KBM-7 (cell line): ENCODE data around the gene ATG14.
A peak's percentile ranks its signal among the peaks of the same experiment; 100 is the strongest.
"Not testable (repeated sequence)": the region's sequence is repeated elsewhere in the genome, so short reads cannot be mapped to it uniquely, and the experiment has no call there.

Experiments
- DNase-seq: peaks from one replicate; pipeline ENCODE4 v3.0.0-alpha.2; 2015
- in situ Hi-C: fragments of 300-500 bp; cut with MboI; formaldehyde crosslinking; loops from 2 replicates; pipeline ENCODE4 v1.14.3; 2020; ENCODE audit warnings: low sequenced_read_pairs, low pct_unique_long_range_greater_than_20kb, mixed read lengths

The ATG14 gene, protein sequence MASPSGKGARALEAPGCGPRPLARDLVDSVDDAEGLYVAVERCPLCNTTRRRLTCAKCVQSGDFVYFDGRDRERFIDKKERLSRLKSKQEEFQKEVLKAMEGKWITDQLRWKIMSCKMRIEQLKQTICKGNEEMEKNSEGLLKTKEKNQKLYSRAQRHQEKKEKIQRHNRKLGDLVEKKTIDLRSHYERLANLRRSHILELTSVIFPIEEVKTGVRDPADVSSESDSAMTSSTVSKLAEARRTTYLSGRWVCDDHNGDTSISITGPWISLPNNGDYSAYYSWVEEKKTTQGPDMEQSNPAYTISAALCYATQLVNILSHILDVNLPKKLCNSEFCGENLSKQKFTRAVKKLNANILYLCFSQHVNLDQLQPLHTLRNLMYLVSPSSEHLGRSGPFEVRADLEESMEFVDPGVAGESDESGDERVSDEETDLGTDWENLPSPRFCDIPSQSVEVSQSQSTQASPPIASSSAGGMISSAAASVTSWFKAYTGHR

DNA sequence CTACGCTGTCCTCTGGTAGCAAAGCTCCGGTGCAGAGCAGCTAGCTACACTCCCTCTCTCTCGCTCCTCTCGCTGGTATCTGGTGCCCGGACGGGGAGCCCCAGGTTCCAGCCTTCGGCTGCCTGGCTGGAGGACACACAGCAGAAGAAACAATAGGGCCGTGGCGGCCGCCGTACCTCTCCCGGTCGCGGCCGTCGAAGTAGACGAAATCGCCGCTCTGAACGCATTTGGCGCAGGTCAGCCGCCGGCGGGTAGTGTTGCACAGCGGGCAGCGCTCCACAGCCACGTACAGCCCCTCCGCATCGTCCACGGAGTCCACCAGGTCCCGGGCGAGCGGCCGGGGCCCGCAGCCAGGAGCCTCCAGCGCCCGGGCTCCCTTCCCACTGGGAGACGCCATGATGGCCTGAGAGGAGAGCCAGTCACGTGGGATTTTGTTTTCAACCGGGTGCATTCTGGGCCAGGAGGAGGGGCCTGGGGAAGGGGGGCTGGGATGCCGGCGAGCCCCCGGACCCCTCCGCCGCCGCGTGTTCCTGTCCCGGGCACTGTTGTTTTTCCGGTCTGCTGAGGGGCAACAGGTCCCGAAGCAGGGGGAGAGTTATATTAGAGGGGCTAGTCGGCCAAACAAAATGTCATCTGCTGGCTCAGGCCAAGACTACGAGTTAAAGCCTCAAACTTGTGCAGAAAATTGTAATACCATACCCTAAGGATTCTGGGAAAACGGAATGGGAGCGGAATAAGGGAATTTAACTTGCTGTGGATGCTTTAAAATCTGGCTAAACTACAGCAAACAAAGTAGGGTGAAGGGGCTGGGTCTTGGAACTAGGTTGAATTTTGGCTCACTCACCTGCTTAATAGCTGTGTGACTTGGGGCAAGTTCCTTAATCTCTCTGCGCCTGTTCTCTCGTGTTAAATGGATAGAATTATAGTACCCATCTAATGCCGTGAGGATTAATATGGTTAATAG lies at the start of gene ATG14:
Gene ATG14, minus strand, starts transcription at position 405 of the 964 bp plus-strand sequence. Its CDS starts 8 bp downstream, at position 397.
- in situ Hi-C loops: no loop called here
- peak; percentile 89 for DNase-seq

DNA sequence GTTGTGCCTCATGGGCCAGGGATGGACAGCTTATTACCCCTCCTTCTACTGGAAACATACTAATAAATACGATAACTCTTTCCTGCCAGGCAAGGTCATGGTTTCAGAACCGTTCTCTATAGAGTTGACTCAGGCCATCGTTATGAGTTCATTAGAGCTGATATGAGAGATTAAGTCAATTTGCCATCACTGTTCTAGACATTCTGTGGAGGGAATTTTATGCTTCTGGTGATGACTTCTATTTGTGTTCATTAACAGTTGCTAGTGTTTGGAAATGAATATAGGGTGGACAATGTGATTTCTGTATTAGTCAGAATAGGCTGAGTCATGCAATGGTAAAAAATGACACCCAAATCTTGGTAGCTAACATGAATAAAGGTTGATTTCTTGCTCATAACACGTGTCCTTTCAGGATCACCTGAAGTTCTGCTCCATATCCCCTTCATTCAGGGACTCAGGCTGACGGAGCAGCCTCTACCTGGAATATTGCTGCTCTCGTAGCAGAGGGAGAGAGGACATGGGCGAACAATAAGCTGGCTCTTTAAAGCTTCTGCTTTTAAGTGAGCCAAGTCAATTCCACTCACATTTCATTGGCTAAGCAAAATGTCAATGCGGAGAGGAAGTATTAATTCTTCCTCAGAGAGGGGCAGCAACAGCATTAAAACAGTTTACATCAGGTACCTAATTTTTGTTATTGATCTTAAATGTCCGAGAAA lies 47.3 kb upstream of the ATG14 start:
- DNase-seq: peak; percentile 47
- in situ Hi-C loops: no loop called here

DNA sequence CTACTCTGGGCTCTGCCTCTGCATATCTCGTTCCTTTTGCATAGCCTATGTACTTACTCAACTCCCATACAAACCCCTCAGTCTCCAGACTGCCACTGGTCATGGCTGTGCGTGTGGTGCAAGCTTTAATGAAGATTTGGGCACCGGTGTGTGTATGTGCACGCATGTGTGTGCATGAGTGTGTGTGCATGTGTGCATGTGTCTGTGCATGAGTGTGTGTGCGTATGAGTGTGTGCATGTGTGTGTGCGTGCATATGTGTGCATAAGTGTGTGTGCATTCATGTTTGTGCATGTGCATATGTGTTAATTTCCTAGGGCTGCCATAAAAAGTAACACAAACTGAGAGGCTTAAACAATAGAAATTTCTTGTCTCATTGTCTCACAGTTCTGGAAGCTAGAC lies 45.9 kb upstream of the ATG14 start:
- in situ Hi-C loops: no loop called here
- DNase-seq: no peak

DNA sequence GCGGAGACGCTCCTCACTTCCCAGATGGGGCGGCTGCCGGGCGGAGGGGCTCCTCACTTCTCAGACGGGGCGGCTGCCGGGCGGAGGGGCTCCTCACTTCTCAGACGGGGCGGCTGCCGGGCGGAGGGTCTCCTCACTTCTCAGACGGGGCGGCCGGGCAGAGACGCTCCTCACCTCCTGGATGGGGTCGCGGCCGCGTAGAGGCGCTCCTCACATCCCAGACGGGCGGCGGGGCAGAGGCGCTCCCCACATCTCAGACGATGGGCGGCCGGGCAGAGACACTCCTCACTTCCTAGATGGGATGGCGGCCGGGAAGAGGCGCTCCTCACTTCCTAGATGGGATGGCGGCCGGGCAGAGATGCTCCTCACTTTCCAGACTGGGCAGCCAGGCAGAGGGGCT lies 44.8 kb upstream of the ATG14 start:
- DNase-seq, in situ Hi-C loops: not testable (repeated sequence)

DNA sequence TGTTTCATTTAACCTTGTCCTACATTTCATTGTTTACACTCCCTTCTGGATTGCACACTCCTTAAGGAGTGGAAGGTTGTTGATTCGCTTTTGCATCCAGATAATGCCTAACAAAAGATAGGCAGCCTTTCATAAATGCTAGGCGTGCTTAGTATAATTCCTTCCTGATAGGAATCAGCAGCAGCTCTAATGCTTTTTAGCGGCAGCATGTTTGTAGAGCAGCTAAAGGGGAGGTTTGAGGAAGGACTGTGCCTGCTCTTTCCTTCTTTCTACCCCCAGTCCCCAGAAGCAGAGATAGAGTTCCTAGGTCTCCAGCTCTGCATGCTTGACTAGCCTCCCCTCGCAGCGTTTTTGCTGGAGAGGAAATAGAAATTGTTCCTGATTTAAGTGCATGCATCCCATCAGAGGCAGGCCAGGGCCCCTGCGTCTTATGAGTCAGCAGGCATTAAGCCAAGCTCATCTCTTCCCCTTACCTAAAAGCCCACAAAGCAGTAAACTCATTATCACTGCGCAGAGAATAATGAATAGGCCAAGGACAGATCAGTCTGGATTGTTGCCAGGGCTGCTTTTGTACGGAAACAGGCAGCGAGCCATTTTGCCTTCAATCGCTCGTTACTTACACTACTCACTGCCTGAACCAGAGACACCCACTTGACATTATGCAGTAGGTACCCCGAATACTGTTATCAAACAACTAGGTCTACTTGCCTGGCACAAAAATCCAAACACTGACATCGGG lies 42.8 kb upstream of the ATG14 start:
- DNase-seq: peak; percentile 98
- in situ Hi-C loops: no loop called here

DNA sequence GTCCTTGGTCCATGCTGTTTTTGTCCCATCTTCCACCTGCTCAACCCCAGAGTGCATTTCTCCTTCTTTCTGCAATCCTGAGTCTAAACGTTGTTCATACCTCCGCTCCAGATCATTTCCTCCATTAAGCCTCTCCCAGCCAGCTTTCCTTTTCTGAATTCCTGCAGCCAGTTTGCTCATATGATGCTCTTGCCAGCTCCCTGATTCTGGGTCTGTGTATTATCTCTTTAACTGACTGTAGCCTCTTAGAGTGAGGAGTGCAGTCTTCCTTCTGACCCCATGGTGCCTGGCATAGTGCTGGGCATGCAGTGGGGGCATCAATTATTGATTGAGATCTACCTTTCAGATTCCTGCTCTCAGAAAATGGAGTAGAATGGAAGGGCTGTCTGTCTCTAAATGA lies 40.3 kb upstream of the ATG14 start:
- in situ Hi-C loops: no loop called here
- no peak for DNase-seq

DNA sequence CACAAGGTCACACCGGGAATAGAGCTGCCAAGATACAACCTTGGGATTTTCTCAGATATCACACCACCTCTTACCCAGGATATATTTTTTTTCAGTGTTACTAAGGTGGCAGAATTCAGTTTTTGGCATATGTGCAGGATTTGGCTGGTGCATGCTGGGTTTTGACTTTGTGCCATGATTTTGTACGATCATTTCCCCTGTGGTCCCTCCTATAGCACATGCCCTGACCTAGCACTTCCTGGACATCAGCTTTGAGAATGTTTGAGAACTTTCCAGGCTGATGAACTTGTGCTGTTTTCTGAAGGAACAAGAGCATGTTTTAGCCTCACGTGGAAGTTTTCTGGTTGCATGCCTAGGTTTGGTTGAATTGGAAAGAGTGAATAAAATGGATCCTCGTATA lies 39.8 kb upstream of the ATG14 start:
- peak; percentile 16 for DNase-seq
- in situ Hi-C loops: no loop called here

DNA sequence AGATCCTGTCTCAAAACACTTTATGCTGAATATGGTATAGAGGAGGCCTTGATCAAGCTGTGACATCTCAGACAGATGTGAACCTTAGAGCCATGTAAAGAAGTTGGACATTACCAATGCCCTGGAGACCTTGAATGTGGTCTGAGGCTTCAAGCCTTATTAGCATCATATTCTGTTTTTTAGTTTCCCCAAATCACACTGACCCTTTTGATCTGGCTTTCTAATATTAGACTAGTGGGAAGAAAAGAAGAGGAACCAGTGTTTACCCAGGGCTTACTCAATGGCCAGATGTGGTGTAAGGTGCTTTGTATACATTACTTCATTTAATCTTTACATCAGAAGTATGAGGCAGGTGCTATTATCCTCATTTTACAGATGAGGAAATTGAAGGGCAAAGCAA lies 39.4 kb upstream of the ATG14 start:
- in situ Hi-C loops: no loop called here
- DNase-seq: no peak

DNA sequence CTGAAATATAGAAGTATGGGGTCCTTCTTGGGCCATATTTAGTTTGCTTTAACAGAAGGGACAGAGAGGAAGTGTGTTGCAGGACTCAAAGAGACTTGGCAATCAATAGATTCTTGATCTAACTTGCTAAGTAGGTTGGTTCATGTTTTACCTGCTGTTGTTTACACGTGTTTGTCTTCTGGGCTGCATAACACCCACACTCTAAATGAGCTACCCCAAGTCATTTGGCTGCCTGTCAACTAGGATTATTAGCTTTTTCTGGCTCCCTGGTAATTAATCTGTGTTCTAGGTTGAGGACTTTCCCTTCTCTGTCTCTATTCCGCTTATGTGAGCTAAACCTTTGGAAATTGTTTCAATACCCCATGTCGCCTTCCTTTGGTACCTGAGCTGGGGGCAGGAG lies 38.9 kb upstream of the ATG14 start:
- no peak for DNase-seq
- in situ Hi-C loops: no loop called here

DNA sequence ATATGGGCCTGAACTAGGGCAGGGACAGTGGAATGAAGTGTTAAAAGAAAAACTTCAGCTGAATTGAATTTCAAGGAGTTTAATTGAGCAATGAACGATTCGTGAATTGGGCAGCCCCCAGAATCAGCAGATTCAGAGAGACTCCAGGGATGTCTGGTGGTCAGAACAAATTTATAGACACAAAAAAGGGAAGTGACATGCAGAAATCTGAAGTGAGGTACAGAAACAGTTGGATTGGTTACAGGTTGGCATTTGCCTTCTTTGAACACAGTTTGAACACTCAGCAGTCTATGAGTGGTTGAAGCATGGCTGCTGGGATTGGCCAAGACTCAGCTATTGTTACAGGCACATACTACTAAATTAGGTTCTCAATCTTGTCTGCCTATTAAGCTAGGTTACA lies 38.5 kb upstream of the ATG14 start:
- peak; percentile 78 for DNase-seq
- in situ Hi-C loops: no loop called here

DNA sequence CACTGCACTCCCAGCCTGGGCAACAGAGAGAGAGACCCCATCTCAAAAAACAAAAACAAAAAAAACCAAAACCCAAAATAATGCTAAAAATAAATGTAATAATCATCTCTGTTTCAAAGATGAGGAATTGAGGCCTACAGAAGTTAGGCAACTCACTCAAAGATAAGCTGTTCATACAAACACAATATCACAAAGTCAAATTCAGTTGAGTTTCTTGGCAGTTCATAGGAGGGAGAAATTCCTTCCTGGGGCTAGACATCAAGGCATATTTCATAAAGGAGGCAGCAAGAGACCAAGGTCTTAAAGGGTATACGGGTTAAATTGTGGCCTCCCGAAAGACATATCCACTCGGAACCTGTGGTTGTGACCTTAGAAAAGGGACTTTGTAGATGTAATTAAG lies 37.5 kb upstream of the ATG14 start:
- in situ Hi-C loops: loop anchor here (25.0 kb wide), 2 partner anchors 263 to 1038 kb away; no protein-coding TSS in a partner anchor
- no peak for DNase-seq

DNA sequence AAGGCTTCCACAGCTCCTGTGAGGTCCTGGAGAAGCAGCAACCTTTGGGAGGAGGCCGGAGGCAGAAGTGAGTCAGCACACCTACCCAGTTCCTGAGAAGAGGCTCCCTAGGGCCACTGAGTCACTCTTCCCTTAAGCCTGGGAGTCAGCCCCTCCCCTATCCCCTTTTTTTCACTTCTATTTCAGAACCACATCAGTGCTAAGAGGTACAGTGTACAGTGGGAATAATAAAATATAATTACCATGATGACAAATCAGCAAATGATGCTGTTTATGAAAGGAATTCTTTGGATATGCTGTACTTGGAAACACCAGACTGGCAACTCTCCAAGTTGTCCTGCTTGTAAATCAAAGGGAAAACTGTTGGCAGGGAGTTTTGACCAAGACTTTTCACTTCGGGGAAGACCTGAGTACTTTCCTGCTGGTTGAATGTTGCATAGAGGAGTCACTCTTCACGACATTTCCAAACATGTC lies 36.5 kb upstream of the ATG14 start:
- no peak for DNase-seq
- in situ Hi-C loops: loop anchor here (25.0 kb wide), 2 partner anchors 264 to 1039 kb away; no protein-coding TSS in a partner anchor

DNA sequence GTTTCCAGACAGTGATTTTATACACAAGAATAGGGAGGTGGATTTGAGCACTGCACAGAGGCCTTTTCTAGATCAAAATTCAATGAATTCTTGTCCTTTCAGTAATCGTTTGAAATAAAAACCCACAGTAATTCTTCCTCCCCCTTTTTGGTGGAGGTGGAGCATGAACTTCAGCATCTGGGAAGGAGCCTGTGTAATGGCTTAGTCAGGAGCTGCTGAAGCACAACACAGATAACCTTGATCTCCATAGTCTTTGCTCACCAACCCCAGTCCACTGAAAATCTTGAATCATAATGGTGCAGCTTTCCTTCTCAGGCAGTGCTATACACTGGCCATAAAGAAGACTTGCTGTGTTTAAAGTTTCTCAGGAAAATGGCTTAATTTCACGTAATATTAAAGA lies 35.2 kb upstream of the ATG14 start:
- in situ Hi-C loops: loop anchor here (25.0 kb wide), 2 partner anchors 265 to 1040 kb away; no protein-coding TSS in a partner anchor
- no peak for DNase-seq

DNA sequence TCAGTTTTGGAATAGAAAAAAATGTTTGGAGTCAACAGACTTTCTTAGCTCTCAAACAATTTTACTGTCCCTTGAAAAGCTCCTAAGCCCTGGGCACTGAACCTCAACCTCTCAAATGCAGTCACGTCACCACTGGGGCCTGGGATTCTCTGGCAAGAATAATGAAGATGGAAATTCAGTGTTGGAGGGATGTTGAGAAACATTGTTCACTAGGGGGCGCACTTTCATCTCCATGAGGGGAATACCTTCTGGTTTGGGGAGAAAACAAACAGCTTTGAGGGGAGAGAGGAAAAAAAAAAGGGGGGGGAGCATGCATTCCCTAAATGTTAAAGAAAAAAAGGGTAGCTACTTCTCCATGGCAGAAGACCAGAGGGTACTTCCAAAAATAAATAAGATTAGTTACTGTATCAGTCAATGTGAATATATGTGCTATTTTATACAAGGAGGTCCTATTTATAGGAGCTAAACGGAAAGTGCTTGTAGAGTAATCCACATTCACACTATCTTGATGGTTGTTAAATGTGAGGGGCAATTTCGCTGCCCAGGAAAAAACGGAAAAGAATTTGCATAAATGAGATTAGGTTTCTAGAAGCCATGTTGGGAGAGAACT lies 34.6 kb upstream of the ATG14 start:
- DNase-seq: peak; percentile 89
- in situ Hi-C loops: loop anchor here (25.0 kb wide), 2 partner anchors 266 to 1041 kb away; no protein-coding TSS in a partner anchor

DNA sequence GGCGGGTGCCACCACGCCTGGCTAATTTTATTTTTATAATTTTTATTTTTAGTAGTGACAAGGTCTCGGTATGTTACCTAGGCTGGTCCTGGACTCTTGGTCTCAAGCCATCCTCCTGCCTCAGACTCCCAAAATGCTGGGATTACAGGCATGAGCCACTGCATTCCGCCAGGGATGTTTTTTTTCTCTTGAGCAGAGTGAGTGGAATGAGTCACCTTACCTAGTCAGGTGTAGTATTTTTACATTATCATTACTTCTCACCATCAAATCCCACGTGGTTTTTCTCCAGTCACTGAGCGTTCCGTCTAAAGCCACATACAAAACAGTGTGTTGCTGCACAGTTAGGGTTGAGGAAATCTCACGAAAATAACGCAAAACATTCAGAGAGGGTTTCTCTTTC lies 29.7 kb upstream of the ATG14 start:
- DNase-seq: no peak
- in situ Hi-C loops: loop anchor here (25.0 kb wide), 2 partner anchors 271 to 1046 kb away; no protein-coding TSS in a partner anchor

DNA sequence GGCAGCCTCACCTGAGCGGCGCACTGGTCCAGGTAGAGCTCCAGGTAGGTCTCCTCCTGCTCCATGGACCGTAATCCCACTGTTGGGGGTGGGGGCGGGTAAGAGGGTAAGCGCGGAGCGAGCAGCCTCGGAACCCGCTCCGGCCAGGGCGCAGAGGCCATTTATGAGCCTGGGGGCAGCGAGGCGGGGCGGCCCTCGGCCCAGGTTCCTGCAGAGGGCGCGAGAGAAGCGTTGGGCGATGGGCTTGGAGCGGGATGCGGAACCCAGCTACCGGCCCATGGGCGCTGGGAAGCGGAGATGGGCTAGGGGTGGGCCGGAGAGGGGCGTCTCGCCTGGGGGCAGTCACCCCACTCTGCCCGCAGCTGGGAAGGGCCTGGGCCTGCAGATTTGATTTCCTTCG lies 28.8 kb upstream of the ATG14 start, which contains the start of gene TBPL2:
Gene TBPL2, minus strand, starts transcription at position 232 of the 400 bp plus-strand sequence. Its CDS starts 167 bp downstream, at position 65.
- no peak for DNase-seq

DNA sequence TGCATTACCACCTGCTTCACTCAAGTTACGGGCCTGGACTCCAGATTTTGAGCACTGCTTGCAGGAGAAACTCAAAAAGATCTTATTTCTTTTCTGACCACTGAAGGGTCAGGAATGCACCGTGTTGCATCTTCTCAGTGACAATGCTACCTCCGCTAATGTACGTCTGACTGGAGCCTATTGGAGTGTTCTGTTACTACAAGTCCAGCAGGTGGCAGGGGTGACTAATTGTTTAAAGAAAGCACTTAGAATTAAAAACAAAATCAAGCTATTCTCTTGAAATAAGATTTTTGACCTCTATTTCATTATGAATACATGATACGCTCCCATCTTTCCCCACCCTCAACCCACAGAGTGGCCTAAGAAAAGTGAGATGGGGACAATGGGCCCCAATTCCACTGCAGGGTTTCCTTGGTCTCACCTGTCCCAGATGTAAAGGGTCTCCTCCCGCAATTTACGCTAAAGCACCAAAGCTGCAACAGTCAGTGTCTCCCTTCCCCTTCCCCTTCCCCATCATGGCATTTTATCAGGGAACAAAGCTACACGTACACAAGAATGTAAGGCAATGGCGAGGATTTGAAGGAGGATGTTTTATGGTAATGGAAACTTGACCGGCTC lies 26.5 kb upstream of the ATG14 start:
- peak; percentile 38 for DNase-seq
- in situ Hi-C loops: loop anchor here (25.0 kb wide), 2 partner anchors 274 to 1049 kb away; no protein-coding TSS in a partner anchor

More for the DNA sequence above, 28.8 kb upstream of the ATG14 start, which contains the start of gene TBPL2:
- in situ Hi-C loops: loop anchor here (25.0 kb wide), 2 partner anchors 272 to 1047 kb away; no protein-coding TSS in a partner anchor
